H1 (cell line): ENCODE measurements around the gene TOMM40L. TPM values are rescaled to one million over a fixed set of nuclear protein-coding genes. Genes with fewer than 3 reads are reported as not detected.

Experiments used
- ASH2L ChIP-seq: fragments of 200-600, 300-600 bp; sonication (generic); IDR thresholded peaks from one replicate; pipeline ENCODE4 v1.7.1; 2017; ENCODE audit warnings: low read length
- BACH1 ChIP-seq: IDR thresholded peaks from 2 replicates; pipeline ENCODE4 v1.6.1; 2012; ENCODE audit warnings: low read length, improper control_type of control experiment
- CHD2 ChIP-seq: IDR thresholded peaks from 2 replicates; pipeline ENCODE4 v1.6.1; 2012; ENCODE audit warnings: low read length, improper control_type of control experiment
- CHD7 ChIP-seq: fragments of 300-600 bp; sonication (generic); IDR thresholded peaks from 2 replicates; pipeline ENCODE4 v1.7.1; 2012; ENCODE audit warnings: low read length, moderate library complexity, mild to moderate bottlenecking, inconsistent platforms; ENCODE audit not compliant: insufficient replicate concordance
- RAD21 ChIP-seq, 2 experiments: IDR thresholded peaks in 1 of 2; conservative IDR thresholded peaks in 1 of 2; 2 replicates each; pipeline ENCODE4 v1.6.1; 2011; ENCODE audit warnings: low read depth in 2 of 2, low read length in 2 of 2, improper control_type of control experiment in 1 of 2, inconsistent platforms in 1 of 2, mild to moderate bottlenecking in 1 of 2, moderate library complexity in 1 of 2
- RFX5 ChIP-seq: IDR thresholded peaks from 2 replicates; pipeline ENCODE4 v1.6.1; 2011; ENCODE audit warnings: low read depth, low read length, improper control_type of control experiment, borderline replicate concordance
- SIN3A ChIP-seq, 2 experiments: IDR thresholded peaks in 1 of 2; conservative IDR thresholded peaks in 1 of 2; 2 replicates each; pipeline ENCODE4 v1.6.1; 2011 to 2012; ENCODE audit warnings: low read length in 2 of 2, improper control_type of control experiment in 1 of 2, low read depth in 1 of 2, mild to moderate bottlenecking in 1 of 2
- TEAD4 ChIP-seq: IDR thresholded peaks from 2 replicates; pipeline ENCODE4 v1.6.1; 2012; ENCODE audit warnings: low read depth, low read length, inconsistent platforms, mixed read lengths
- polyA plus RNA-seq, 7 experiments: library from polyadenylated mRNA; depleted of rRNA in 3 of 7; stranded (reverse) in 5 of 7; unstranded in 2 of 7; fragments of >200 nt in 5 of 7; fragments of 200-250 nt in 2 of 7; gene quantifications; 1 replicate in 5 of 7; 2 replicates in 1 of 7; 4 replicates in 1 of 7; pipeline versions ENCODE4 v1.2.1 to v1.2.3, GENCODE V29; 2011 to 2013; ENCODE audit warnings: missing spikeins in 2 of 7, mixed read lengths in 2 of 7
- total RNA-seq: library from RNA; stranded (reverse); fragmentation: NEBNext Ultra II Directional; extraction: Animal tissue kit (Norgen Biotek cat#: 25700); gene quantifications from 2 replicates; pipeline ENCODE4 v1.2.1, GENCODE V29; 2021

TOMM40L gene
- total and polyA plus RNA-seq, 2 of the 8 experiments (the other 6 are each of a cell fraction or from before 2014, with no cell fraction given), result 11.4 to 15.0 TPM

DNA sequence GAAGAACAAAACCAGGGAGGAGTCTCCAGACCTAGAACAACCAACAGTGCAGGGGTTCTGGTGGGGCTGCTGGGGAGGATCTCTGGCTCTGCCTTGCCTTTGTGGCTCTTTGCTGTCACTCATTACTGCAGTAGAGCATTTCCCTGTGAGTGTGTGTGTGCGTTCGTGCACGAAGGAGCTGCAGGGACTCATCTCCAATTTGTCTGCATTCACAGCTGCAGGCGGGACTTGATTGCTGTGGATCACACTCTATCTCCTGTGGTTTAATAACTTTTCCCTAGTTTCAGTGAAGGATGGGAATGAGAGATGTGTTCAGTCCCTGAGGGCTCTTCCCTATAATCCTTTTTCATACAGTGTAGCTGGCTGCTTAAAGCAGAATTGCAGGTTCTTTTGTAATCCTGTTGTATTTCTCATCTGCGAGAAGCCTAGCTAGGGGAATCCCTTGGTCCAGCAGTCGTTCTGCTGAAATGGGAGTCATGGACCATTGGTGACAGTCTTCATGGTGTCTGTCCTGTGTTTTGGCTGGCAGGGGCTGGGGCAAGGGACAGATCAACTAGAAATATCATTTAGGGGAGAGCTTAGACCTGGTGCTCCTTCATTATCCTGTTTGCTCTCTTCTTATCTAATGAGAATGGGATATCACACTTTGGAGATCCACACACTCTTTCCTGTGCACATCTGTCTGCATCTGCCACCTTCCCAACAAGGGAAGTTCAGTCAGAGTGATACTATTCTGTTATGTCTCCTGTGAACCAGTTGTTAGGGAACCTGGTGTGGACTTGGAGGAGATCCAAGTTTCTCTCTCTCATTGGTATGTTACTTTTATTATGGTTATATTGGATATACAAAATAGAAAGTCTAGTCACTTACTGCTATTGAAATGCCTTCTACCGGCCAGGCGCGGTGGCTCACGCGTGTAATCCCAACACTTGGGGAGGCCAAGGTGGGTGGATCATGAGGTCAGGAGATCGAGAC lies 35.7 kb downstream of the TOMM40L start (continued):
- TF ChIP-seq SIN3A (conservative IDR thresholded peaks at IDR 0.05 in 1 of 2, IDR thresholded peaks at IDR 0.05 in 1 of 2; ENCODE audit: low read depth in 1 of 2, low read length in 2 of 2), result no peak
- no peak for TF ChIP-seq RFX5
- TF ChIP-seq BACH1, result no peak
- TF ChIP-seq CHD7, result no peak
- no peak for TF ChIP-seq RAD21 (IDR thresholded peaks at IDR 0.05 in 1 of 2, conservative IDR thresholded peaks at IDR 0.05 in 1 of 2; ENCODE audit: low read depth in 2 of 2, low read length in 2 of 2)
- no peak for TF ChIP-seq TEAD4
- no peak for TF ChIP-seq CHD2
- TF ChIP-seq ASH2L, result no peak
